HG03064 (cell line): ENCODE results near the gene CAMSAP1.

Experiments
- ATAC-seq: cut with Tn5 transposase; IDR thresholded peaks from one replicate; pipeline ENCODE4 v1.9.1; 2021; ENCODE audit warnings: low read depth; ENCODE audit not compliant: unreplicated experiment

CAMSAP1 gene

DNA sequence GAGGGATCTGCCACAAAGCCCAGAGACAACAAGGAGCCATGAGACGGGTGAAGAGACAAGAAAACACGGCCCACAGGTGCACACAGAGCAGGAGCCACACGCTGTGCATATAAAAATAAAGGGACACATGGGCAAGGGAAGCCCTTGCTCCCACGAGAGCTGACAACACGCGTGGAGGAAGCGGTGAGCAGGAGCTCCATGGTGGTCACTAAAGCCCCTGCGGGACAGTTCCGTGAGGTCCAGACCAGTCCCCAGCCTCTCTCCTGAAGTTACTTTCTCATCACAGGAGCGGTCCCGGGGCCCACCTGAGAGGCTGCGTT lies 90.7 kb downstream of the CAMSAP1 start:
- ATAC-seq, result no peak

DNA sequence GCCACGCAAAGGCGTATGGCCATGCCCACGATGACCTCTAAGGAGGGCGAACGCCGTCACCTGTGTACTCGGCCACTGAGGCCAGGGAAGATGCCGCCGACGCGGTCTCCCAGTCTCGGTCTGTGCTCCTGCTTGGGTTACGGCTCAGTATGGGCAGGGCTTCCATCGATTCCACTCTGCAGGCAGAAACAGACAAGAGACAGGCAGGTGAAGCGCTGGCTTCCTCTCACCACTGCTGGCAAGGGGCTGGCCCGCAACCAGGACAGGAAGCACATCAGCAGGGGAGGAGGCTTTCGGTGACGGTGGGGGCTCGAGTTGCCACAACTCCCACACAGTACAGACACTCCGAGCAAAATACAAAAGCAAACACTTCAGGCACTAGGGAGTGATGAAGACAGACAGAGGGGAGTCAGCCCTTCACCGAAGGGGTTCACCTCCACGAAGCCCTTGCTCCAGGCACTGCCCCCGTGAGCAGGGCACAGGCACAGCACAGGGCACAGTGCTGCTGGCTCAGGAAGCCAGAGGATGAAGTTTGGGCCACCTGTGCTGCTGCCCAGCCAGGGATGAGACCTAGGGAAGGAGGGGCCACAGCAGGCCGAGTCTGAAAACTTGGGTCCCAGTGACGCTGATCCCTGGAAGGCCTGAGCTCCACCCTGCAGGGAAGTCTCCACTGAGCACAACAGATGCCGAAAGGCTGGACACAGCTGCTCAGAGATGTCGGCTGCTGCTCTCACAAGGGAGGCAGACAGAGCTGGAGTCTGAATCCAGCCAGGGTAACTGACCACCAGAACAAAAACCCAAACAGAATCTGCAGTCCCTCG lies 91.3 kb downstream of the CAMSAP1 start:
- ATAC-seq, result no peak

GRCh38 chr9:135815413-135815812 lies 91.9 kb downstream of the CAMSAP1 start:
- no peak for ATAC-seq

DNA sequence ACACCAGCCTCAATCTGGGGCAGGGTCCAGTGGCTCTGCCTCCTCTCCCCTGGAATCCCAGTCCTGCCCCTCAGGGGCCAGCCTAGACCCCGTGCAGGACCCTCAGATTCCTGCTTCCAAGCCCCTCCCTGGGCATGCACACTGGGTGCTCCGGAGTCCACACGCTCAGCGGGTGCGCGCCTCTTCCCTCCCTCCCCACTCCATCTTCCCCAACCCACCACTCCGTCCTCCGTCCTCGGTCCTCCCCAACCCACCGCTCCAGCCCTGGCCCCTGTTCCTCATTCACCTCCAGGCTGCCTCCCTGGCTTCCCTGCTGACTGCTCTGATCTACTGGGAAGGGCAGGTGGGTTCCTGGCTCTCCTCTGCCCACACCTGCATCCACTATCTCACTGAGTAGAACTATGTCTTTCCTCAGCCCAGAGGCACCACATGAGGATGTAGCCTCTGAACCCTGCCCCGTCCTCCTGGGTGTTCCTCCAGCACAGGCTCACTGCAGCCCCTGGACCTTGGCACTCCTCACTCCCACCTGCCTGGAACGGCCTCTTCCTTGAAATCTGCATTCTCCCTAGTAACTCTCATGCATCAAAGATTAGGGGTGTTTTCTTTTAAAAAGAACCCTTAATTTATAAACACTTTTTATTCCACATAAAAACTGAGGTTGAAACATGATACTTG lies 92.8 kb downstream of the CAMSAP1 start:
- ATAC-seq, result no peak

DNA sequence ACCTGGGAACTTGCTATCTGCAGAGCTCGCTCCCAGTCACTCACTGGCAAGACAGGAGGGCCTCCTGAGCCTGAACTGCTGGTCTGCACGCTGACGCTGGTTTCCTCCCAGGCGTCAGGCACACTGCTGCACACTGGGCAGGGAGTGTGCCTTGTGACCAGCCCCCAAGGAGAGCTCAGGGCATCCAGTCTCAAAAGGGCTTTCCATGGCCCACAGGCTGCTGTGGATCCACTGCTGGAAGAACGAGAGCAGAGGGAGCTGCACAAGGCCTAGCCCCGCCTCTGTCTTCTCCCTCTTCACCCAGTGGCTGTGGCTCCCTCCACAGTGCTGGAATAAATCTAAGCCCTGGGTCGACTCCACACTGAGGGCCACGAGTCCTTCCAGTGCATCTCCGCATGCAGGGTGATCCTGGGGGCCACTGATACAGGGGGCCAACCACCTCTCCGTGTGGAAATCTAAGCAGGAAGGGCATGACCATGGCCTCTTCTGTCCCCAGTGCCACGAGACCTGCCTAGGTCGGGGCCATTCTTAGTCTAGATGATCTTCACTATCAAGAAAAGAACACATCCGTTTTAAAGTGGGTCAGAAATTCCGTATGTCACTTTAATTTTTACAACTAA lies 93.6 kb downstream of the CAMSAP1 start:
- ATAC-seq, result no peak

DNA sequence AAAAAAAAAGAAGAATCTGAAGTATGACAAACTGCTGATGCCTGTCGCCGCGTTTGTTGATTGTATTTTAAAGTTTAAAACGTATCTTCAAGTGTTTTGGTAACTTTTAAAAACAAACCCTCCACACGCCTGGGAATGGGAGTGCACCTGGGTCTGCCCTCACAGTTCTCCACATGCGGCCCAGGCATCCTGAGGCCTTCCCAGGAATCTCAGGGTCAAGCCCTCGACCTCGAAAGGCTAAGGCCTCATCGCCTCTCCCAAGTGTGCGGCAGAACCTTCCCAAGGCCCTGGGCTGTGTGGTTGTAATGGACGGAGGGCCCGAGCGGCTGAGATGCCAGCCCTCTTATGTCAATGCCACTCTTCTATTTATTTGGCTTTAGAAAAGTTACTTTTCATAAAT lies 94.4 kb downstream of the CAMSAP1 start:
- no peak for ATAC-seq

- ATAC-seq, result no peak
These were observed 95.5 kb downstream of the CAMSAP1 start for GRCh38 chr9:135811801-135812200.

- ATAC-seq, result no peak
These were observed 96.4 kb downstream of the CAMSAP1 start for GRCh38 chr9:135810806-135811575.

DNA sequence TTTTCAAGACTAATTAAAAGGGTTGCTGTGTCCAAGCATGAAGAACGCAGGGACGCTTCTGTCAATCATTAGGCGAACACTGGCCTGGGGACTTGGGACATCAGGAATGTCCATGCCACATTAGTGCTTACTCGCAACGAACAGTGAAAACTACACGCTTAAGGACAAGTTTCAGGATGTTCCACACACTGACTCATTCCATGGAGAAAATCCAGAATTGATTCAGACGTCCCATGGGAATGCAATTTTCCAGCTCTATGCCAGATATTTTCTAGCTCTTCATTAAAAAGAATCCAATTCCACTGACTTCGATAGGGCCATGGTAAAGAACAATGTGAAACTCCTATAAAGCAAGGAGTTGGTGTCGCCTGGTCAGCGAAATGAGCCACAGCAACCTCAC lies 98.2 kb downstream of the CAMSAP1 start:
- ATAC-seq, result no peak

DNA sequence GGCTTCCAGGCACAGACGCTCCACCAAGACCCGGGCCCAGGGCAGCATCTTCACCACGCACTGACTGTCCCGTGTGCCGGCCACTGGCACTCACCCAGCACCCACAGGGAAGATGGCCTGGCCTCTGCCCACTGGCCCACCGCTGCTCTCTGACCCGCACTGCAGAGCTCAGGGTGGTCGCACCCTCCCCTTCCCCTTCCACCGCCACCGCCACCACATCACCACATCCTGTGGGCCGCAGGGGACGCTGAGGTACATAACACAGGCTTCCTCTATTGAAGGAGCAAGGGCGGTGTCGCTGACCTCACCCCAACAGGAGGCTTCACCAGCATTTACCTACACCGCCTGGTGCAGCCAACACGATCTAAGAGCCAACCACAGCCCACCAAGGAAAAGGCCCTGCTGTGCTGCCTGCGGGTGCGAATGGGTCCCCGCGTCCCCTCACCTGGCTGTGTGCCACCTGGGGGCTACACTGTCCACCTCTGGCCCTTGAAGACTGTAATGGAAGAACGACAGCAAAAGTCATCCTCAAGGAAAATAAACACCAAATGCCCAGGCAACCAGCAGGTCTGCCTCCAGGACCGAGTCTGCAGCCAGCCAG lies 101.8 kb downstream of the CAMSAP1 start:
- ATAC-seq, result no peak

- ATAC-seq, result no peak
These were observed 102.5 kb downstream of the CAMSAP1 start for GRCh38 chr9:135804581-135805421.

GRCh38 chr9:135803441-135803840 lies 103.9 kb downstream of the CAMSAP1 start:
- ATAC-seq, result no peak

DNA sequence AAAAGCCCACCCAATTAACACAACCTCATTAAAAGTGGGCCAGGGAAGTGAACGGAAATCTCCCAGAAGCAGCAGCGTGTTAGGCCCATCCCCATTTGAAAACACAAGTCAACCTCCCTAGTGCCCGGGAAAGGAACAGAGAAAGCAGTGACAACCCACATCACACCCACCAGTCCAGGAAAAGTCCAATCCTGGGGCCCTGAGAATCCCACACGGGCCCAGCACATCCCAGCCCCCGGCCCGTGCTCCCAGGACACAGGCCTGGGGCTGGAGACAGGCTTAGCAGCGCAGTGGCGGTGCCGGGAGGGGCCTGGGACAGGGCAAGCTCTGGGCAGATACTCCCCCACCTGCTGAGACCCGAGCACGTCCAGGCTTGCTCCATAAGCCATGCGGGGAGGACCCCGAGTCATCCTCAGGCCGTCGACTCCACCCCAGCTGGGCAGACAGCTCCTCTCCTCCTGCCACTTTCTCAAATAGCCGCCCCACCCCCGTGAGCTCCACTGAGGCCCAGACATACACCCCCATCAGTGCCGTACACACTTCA lies 104.4 kb downstream of the CAMSAP1 start:
- ATAC-seq, result no peak

GRCh38 chr9:135801070-135801469 lies 106.3 kb downstream of the CAMSAP1 start:
- ATAC-seq, result no peak

DNA sequence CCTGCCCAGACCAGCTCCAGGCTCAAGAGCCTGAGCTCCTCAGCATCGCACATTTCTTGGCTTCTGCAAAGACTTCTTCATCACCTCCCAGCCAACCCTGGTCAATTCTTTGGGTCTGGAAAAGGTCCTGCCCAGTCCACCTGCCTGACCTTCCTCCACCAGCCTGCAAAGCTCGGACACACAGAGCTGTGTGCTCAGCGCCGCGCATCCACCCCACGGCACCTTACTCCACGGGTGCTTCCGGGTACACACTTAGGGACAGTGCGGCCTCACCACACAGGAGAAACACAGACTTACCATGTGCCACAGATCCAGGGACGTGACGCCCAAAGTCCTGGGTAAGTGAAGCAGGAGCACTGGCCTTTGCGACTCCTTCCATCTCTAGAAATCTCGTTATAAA lies 108.1 kb downstream of the CAMSAP1 start:
- no peak for ATAC-seq

GRCh38 chr9:135798263-135798585 lies 109.1 kb downstream of the CAMSAP1 start:
- ATAC-seq, result no peak

DNA sequence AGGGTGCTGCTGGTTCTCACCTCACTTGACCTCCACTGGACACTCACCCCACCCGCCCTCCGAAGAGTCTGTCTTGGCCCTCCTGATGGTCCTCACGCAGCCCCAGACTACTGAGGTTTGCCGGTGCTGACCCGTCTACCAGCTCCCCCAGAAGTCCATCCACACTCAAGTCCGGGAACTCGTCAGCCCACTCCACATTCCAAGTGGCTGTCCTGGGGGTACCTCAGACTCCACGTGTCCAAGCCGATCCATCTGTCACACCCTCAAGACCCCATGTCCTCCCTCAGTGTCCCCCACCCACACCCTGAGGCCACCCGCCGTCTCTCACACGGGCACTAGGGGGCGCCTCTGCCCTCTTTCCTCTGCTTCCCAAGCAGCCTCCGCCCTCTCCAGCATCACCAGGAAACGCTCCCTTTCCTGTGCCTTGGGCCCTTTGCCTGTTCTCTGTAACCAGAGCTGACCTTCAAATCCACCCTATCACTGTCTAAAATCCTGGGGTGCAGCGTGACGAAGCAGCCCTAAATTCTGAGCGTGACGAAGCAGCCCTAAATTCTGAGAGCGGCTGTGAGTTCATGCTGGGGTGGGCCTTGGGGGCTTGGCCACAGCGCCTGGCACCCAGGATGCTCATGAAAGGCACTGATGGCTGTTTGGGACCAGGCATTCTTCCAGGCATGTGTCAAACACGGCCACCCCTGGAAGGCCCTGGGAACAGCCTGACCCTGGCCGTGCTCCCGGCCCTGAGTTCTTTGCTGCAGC lies 109.7 kb downstream of the CAMSAP1 start:
- no peak for ATAC-seq

GRCh38 chr9:135796784-135797485 lies 110.4 kb downstream of the CAMSAP1 start:
- ATAC-seq, result no peak
